Right ventricle myocardium inferior (tissue), 1 donor: Measurements from ENCODE around the gene FBXL7. TPM values are rescaled to one million over a fixed set of nuclear protein-coding genes. Genes with fewer than 3 reads are reported as not detected.
A peak's percentile ranks its signal among the peaks of the same experiment; 100 is the strongest.

Experiments used
- ATAC-seq: fragments of 200-7000 bp; cut with Tn5 transposase; one replicate; pipeline ENCODE4 v1.9.1; 2020; ENCODE audit warnings: mild to moderate bottlenecking, moderate library complexity
- DNase-seq: peaks from one replicate; pipeline ENCODE4 v3.0.0; 2021; ENCODE audit errors: missing footprints
- intact Hi-C: fragments of 100-400 bp; cut with DNase I; formaldehyde crosslinking; loops from one replicate; pipeline ENCODE4 v1.11.0; 2022
- microRNA-seq: library from miRNA; unstranded; fragments of <30 nt; microRNA quantifications from one replicate; pipeline ENCODE4 v1.2.0, GENCODE V29; 2020
- total RNA-seq: library from RNA; stranded (reverse); fragmentation: NEBNext Ultra II Directional; extraction: Animal tissue kit (Norgen Biotek cat#: 25700); gene quantifications from one replicate; pipeline ENCODE4 v1.2.1, GENCODE V29; 2021
- donor health status: DM: no; HTN: yes; CAD: no; lungs with severe emphysema.

Gene FBXL7
- total RNA-seq, 1 donor from 2014 or later = 17.8 TPM

- intact Hi-C loops = no loop called here
- peak; percentile 76 for ATAC-seq
- no peak for DNase-seq
Observed at GRCh38 chr5:15968993-15969392, 469.0 kb downstream of the FBXL7 start.

- intact Hi-C loops = no loop called here
- no peak for DNase-seq
- ATAC-seq = no peak
Observed at GRCh38 chr5:15977851-15978250, 477.9 kb downstream of the FBXL7 start.

GRCh38 chr5:15980835-15981234 is 480.9 kb downstream of the FBXL7 start:
- intact Hi-C loops = no loop called here
- no peak for DNase-seq
- ATAC-seq = no peak

GRCh38 chr5:15983392-15983791 is 483.4 kb downstream of the FBXL7 start:
- no peak for DNase-seq
- ATAC-seq = peak; percentile 59
- intact Hi-C loops = no loop called here

Small RNA genes lying within 50 kb of the gene (microRNA-seq; reads per million reads assigned to microRNA genes)
- gene MIR887 = 80.2 reads per million, percentile 49 among the genes with 10 or more reads in this experiment
